GM18526 (cell line): Measurements from ENCODE around the gene SMYD2.

Source experiments
- POLR2A ChIP-seq: IDR thresholded peaks from 3 replicates; pipeline ENCODE4 v1.6.1; 2011; ENCODE audit not compliant: insufficient read length; ENCODE audit errors: extremely low read depth

Gene SMYD2

GRCh38 chr1:214285610-214286440, 4.9 kb downstream of the SMYD2 start:
- no peak for TF ChIP-seq POLR2A

GRCh38 chr1:214287884-214288283, 6.9 kb downstream of the SMYD2 start:
- no peak for TF ChIP-seq POLR2A

GRCh38 chr1:214289574-214290272, 8.8 kb downstream of the SMYD2 start:
- no peak for TF ChIP-seq POLR2A

GRCh38 chr1:214290424-214291037, 9.6 kb downstream of the SMYD2 start:
- TF ChIP-seq POLR2A, result no peak

- TF ChIP-seq POLR2A, result no peak
Observed at GRCh38 chr1:214292322-214292721, 11.4 kb downstream of the SMYD2 start.

- TF ChIP-seq POLR2A, result no peak
Observed at GRCh38 chr1:214295934-214296333, 15.0 kb downstream of the SMYD2 start.

- no peak for TF ChIP-seq POLR2A
Observed at GRCh38 chr1:214296860-214297745, 16.1 kb downstream of the SMYD2 start.

GRCh38 chr1:214300149-214300780, 19.3 kb downstream of the SMYD2 start:
- TF ChIP-seq POLR2A, result no peak

- TF ChIP-seq POLR2A, result no peak
Observed at GRCh38 chr1:214301526-214301925, 20.6 kb downstream of the SMYD2 start.

GRCh38 chr1:214303141-214303930, 22.4 kb downstream of the SMYD2 start:
- no peak for TF ChIP-seq POLR2A

- TF ChIP-seq POLR2A, result no peak
Observed at GRCh38 chr1:214305164-214305751, 24.3 kb downstream of the SMYD2 start.

GRCh38 chr1:214306269-214306668, 25.3 kb downstream of the SMYD2 start:
- no peak for TF ChIP-seq POLR2A

GRCh38 chr1:214310010-214310409, 29.1 kb downstream of the SMYD2 start:
- TF ChIP-seq POLR2A, result no peak

- no peak for TF ChIP-seq POLR2A
Observed at GRCh38 chr1:214310777-214311690, 30.1 kb downstream of the SMYD2 start.
